ENCODE data around the gene PRRT3.

- TF ChIP-seq POLR2AphosphoS5 (IDR thresholded peaks at IDR 0.05; ENCODE audit: low read depth, low read length) (no peak; the same call in 1 of the 2 replicates), SIN3A (IDR thresholded peaks at IDR 0.05; ENCODE audit: borderline replicate concordance, insufficient read depth, low read length) (no peak), REST (IDR thresholded peaks at IDR 0.05; ENCODE audit: insufficient read depth in 1 of 2, low read depth in 2 of 2, low read length in 2 of 2) (no peak), TAF1 (IDR thresholded peaks at IDR 0.05; ENCODE audit: borderline replicate concordance, insufficient read depth, low read length) (no peak)
These were observed 19.2 kb downstream of the PRRT3 start for GRCh38 chr3:9932843-9933560.

Measured in PFSK-1 (cell line).